ENCODE measurements around the gene RNF123.

The RNF123 gene

DNA sequence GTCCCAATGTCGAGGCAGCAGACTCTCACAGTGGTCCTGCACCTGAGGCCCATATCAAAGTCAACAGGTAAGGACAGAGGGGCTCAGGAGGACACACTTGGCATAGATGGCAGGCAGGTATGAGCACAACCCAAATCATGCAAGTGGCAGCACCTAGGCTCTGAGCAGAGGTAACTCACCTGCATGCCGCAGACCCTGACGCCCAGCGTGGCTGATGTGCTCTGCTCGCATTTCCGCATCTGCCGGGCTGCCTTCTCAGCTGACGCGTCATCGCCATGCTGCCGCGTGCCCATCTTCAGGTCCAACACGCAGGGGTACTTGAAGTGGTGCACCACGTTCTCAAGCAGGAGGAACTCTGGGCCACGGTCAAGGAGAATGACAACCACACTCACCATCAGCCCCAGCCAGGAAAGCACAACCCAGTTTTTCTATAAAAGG lies 38.6 kb downstream of the RNF123 start:
- H3K4me3 ChIP-seq (replicated peaks in 1 of 2; ENCODE audit: low read depth in 2 of 2, low read length in 2 of 2): no peak overlapping the region
- TF ChIP-seq, protein P1, sequence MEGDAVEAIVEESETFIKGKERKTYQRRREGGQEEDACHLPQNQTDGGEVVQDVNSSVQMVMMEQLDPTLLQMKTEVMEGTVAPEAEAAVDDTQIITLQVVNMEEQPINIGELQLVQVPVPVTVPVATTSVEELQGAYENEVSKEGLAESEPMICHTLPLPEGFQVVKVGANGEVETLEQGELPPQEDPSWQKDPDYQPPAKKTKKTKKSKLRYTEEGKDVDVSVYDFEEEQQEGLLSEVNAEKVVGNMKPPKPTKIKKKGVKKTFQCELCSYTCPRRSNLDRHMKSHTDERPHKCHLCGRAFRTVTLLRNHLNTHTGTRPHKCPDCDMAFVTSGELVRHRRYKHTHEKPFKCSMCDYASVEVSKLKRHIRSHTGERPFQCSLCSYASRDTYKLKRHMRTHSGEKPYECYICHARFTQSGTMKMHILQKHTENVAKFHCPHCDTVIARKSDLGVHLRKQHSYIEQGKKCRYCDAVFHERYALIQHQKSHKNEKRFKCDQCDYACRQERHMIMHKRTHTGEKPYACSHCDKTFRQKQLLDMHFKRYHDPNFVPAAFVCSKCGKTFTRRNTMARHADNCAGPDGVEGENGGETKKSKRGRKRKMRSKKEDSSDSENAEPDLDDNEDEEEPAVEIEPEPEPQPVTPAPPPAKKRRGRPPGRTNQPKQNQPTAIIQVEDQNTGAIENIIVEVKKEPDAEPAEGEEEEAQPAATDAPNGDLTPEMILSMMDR (IDR thresholded peaks at IDR 0.05; ENCODE audit: low read depth, low read length): no peak
- no peak for DNase-seq (ENCODE audit: low read depth in 2 of 2)

DNA sequence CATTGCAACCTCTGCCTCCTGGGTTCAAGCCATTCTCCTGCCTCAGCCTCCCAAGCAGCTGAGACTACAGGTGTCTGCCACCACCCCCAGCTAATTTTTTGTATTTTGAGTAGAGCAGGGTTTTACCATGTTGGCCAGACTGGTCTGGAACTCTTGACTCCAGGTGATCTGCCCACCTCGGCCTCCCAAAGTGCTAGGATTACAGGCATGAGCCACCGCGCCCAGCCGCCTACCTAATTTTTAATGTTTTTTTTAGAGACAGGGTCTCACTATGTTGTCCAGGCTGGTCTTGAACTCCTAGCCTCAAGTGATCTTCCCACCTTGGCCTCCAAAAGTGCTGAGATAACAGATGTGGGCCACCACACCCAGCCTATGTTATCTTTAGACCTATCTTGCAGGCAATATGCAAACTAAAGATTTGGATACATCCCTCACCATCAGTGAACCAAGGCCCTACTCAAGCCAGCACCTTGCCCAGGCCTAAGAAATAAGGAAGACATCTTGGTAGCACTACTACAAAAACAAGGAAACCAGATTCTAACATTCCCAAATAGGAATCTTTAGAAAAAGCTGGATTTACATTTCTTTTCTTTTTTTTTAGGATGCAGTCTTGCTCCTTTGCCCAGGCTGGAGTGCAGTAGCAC lies 40.7 kb downstream of the RNF123 start:
- TF ChIP-seq, protein P1 (IDR thresholded peaks at IDR 0.05; ENCODE audit: low read depth, low read length): no peak
- no peak for DNase-seq (ENCODE audit: low read depth in 2 of 2)
- H3K4me3 ChIP-seq (replicated peaks in 1 of 2; ENCODE audit: low read depth in 2 of 2, low read length in 2 of 2): no peak overlapping the region

DNA sequence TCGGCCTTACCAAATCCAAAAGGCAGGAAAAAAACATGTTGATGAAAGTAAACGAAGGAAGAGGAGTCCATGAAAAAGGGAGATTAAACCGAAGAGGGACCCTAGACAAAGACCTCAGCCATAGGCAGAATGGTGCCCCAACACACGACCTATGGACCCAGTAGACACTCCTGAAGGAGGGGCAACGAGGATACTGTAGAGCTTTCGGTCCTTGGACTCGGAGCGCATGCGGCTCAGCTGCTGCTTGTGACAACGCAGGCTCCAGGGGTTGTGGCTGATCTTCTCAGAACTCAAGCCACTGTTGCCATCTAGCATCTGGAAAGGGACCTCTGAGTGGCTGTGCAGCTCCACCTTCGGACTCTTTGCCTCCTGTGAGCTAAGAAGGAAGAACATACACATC lies 43.2 kb downstream of the RNF123 start:
- H3K4me3 ChIP-seq (replicated peaks in 1 of 2; ENCODE audit: low read depth in 2 of 2, low read length in 2 of 2): no peak overlapping the region
- TF ChIP-seq, protein P1 (IDR thresholded peaks at IDR 0.05; ENCODE audit: low read depth, low read length): no peak
- no peak for DNase-seq (ENCODE audit: low read depth in 2 of 2)

DNA sequence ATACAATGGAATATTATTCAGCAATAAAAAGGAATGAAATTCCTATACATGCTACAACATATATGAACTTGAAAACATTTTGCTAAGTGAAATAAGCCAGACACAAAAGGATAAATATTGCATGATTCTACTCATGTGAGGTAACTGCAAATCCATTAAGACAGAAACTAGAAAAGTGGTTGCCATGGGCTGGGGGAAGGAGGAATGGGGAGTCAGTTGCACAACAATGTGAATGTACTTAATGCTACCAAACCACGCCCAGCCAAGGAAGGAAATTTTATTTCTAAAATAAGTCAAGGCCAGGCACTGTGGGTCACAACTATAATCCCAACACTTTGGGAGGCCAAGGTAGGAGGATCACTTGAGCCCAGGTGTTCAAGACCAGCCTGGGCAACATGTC lies 44.2 kb downstream of the RNF123 start:
- H3K4me3 ChIP-seq (replicated peaks in 1 of 2; ENCODE audit: low read depth in 2 of 2, low read length in 2 of 2): no peak overlapping the region
- TF ChIP-seq, protein P1 (IDR thresholded peaks at IDR 0.05; ENCODE audit: low read depth, low read length): no peak
- peak in 1 of 2 donors; percentile 25 for DNase-seq (ENCODE audit: low read depth in 2 of 2)

- DNase-seq (ENCODE audit: low read depth in 2 of 2): no peak
- TF ChIP-seq, protein P1 (IDR thresholded peaks at IDR 0.05; ENCODE audit: low read depth, low read length): no peak
- H3K4me3 ChIP-seq (replicated peaks in 1 of 2; ENCODE audit: low read depth in 2 of 2, low read length in 2 of 2): no peak overlapping the region
These were observed 45.4 kb downstream of the RNF123 start for GRCh38 chr3:49734752-49735151.

- H3K4me3 ChIP-seq (replicated peaks in 1 of 2; ENCODE audit: low read depth in 2 of 2, low read length in 2 of 2): no peak overlapping the region
- TF ChIP-seq, protein P1 (IDR thresholded peaks at IDR 0.05; ENCODE audit: low read depth, low read length): no peak
These were observed 48.8 kb downstream of the RNF123 start for GRCh38 chr3:49738067-49738713.

More at GRCh38 chr3:49738067-49738713, 48.8 kb downstream of the RNF123 start:
- no peak for DNase-seq (ENCODE audit: low read depth in 2 of 2)

Data from cardiac fibroblast (primary cell).